Measurements from ENCODE around the gene SLC6A11.

SLC6A11 gene

GRCh38 chr3:10954740-10955139 is 138.7 kb downstream of the SLC6A11 start:
- DNase-seq (ENCODE audit: low read depth): no peak

GRCh38 chr3:10955711-10956453 is 139.9 kb downstream of the SLC6A11 start:
- no peak for DNase-seq (ENCODE audit: low read depth)

- DNase-seq (ENCODE audit: low read depth): no peak
These were observed 140.5 kb downstream of the SLC6A11 start for GRCh38 chr3:10956531-10956930.

GRCh38 chr3:10956986-10957385 is 141.0 kb downstream of the SLC6A11 start:
- no peak for DNase-seq (ENCODE audit: low read depth)

GRCh38 chr3:10957976-10958749 is 142.1 kb downstream of the SLC6A11 start:
- no peak for DNase-seq (ENCODE audit: low read depth)

- DNase-seq (ENCODE audit: low read depth): no peak
These were observed 144.2 kb downstream of the SLC6A11 start for GRCh38 chr3:10960255-10960654.

- DNase-seq (ENCODE audit: low read depth): no peak
These were observed 145.9 kb downstream of the SLC6A11 start for GRCh38 chr3:10961921-10962320.

- no peak for DNase-seq (ENCODE audit: low read depth)
These were observed 146.5 kb downstream of the SLC6A11 start for GRCh38 chr3:10962481-10963036.

- no peak for DNase-seq (ENCODE audit: low read depth)
These were observed 148.6 kb downstream of the SLC6A11 start for GRCh38 chr3:10964537-10965167.

GRCh38 chr3:10968401-10968800 is 152.4 kb downstream of the SLC6A11 start:
- DNase-seq (ENCODE audit: low read depth): no peak

- no peak for DNase-seq (ENCODE audit: low read depth)
These were observed 154.4 kb downstream of the SLC6A11 start for GRCh38 chr3:10970306-10970960.

GRCh38 chr3:10972072-10972782 is 156.2 kb downstream of the SLC6A11 start:
- no peak for DNase-seq (ENCODE audit: low read depth)

- DNase-seq (ENCODE audit: low read depth): no peak
These were observed 157.1 kb downstream of the SLC6A11 start for GRCh38 chr3:10973046-10973595.

- DNase-seq (ENCODE audit: low read depth): no peak
These were observed 158.1 kb downstream of the SLC6A11 start for GRCh38 chr3:10974131-10974530.

- DNase-seq (ENCODE audit: low read depth): no peak
These were observed 158.8 kb downstream of the SLC6A11 start for GRCh38 chr3:10974746-10975375.

GRCh38 chr3:10975695-10976234 is 159.7 kb downstream of the SLC6A11 start:
- no peak for DNase-seq (ENCODE audit: low read depth)

GRCh38 chr3:10976770-10977169 is 160.7 kb downstream of the SLC6A11 start:
- DNase-seq (ENCODE audit: low read depth): no peak

- no peak for DNase-seq (ENCODE audit: low read depth)
These were observed 162.0 kb downstream of the SLC6A11 start for GRCh38 chr3:10977892-10978510.

GRCh38 chr3:10978956-10979355 is 162.9 kb downstream of the SLC6A11 start:
- no peak for DNase-seq (ENCODE audit: low read depth)

GRCh38 chr3:10980312-10980711 is 164.3 kb downstream of the SLC6A11 start:
- no peak for DNase-seq (ENCODE audit: low read depth)
